Right renal pelvis (tissue), 4 donors: ENCODE results near the gene RNF217. TPM values are rescaled to one million over a fixed set of nuclear protein-coding genes. Genes with fewer than 3 reads are reported as not detected.
"Not testable (repeated sequence)": the region's sequence is repeated elsewhere in the genome, so short reads cannot be mapped to it uniquely, and the experiment has no call there.

Experiments used
- DNase-seq, 4 donors: peaks; one replicate each; pipeline ENCODE4 v3.0.0-alpha.2; 2013; ENCODE audit warnings: low read depth in 4 of 4, low spot score in 3 of 4, missing footprints in 1 of 4
- polyA plus RNA-seq, 4 donors: library from polyadenylated mRNA; unstranded; fragments of 120-200 nt; gene quantifications; one replicate each; pipeline ENCODE4 v1.2.1, GENCODE V29; 2013; ENCODE audit not compliant: insufficient read length in 4 of 4

Gene RNF217, protein sequence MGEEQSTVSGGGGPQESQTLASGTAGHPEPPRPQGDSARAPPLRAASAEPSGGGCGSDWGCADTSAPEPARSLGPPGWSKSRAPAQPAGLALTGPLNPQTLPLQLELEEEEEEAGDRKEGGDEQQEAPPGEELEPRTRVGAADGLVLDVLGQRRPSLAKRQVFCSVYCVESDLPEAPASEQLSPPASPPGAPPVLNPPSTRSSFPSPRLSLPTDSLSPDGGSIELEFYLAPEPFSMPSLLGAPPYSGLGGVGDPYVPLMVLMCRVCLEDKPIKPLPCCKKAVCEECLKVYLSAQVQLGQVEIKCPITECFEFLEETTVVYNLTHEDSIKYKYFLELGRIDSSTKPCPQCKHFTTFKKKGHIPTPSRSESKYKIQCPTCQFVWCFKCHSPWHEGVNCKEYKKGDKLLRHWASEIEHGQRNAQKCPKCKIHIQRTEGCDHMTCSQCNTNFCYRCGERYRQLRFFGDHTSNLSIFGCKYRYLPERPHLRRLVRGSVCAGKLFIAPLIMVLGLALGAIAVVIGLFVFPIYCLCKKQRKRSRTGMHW
- 10 to 100 TPM; 12.5 to 16.4 (median 14.3) TPM for polyA plus RNA-seq

DNA sequence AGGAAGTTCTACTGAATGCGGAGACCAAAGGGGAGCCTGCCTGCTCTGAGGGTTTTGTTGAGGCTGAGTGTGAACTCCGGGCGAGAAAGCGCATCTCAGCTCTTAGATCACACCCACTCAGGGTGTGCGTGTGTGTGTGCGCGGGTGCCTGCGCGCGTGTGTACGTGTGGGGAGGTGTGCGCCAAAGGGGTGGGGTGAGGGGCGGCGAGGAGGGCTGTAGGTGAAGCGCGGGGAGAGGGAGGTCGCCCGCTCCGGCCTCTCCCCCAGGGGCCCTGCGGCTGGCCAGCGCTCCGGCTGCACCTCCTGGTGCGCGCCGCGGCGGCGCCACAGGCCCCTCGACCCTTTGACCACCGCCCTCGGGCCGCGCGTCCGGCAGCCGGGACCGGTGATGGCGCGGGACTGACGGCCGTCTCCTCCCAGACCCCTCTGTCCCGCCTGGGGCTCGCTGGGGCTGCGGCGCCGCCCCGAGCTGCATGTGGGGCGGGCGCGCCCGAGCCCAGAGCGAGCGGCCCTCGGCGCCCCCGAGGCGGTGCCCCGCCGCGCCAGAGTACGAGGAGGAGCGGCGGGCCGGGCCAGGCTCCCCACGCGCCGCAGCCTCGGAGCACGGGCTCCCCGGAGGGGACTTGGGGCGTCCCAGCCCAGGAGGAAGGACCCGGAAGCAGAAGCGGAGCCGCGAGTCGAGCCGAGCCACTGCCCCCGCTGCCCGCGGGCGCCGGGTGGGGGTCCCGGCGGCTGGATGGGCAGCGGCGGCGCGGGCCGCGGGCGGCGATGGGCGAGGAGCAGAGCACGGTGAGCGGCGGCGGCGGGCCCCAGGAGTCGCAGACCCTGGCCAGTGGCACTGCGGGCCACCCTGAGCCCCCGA, at the start of gene RNF217:
TSS of gene RNF217 (plus strand) at position 661 of the 862 bp plus-strand sequence. CDS start at position 769, 108 bp downstream.
- peak in 3 of 4 donors; percentile 43 to 59 (median 48) for DNase-seq

DNA sequence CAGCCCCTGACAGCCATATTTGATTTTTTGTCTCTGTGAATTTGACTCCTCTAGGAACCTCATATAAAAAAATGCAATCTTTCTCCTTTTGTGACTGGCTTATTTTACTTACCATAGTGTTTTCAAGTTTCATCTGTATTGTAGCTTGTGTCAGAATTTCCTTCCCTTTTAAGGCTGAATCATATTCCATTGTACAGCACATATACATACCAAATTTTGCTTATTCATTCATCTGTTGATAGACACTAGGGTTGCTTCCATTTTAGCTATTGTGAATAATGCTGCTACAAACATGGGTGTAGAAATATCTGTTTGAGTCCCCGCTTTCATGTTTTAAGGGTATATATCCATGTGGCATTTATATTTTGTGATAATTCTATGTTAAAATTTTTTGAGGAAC, 49.2 kb upstream of the RNF217 start:
- no peak for DNase-seq

DNA sequence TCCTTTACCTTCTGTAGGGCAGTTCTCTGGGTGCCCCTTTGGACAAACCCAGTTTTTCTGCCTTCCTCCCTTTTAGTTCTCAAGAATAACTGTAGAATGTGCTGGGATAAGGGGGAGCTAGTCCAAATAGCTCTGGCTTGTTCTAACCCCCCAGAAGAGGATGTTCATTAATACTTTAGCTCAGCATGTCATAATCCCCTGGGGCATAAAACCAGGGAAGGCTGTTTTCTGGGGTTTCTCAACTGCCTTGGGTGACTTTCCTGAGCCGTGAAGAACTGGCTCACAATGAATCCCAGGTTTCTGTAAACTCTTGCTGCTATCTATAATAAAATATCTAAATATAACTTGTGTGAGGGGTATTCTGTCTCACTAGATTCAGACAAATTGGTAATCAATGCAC, 44.5 kb upstream of the RNF217 start:
- no peak for DNase-seq

DNA sequence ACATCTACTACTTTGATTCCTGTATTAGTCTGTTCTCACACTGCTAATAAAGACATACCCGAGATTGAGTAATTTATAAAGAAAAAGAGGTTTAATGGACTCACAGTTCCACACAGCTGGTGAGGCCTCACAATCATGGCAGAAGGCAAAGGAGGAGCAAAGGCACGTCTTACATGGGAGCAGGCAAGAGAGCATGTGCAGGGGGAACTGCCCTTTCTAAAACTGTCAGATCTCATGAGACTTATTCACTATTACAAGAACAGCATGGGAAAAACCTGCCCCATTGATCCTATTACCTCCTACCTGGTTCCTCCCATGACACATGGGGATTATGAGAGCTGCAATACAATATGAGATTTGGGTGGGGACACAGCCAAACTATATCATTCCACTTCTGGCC, 42.5 kb upstream of the RNF217 start:
- DNase-seq, result not testable (repeated sequence)

DNA sequence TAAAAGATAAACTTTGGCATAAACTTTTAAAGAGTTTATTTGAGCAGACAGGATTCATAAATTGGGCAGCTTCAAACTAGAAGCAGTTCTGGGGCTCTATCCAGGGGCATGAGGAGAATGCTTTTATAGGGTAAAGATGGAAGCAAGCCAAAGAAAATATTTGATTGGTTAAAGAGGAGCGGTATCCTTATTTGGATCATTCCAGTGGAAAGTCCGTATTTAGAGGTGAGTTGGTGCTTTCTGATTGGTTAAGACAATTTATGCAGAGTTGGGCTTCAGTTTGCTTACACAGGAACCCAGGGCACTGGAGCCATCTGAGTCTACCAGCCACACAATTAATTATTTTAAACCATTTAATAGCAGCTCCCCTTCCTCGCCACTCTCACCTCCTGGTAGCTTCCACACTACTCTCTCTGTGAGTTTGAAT, 37.9 kb upstream of the RNF217 start:
- no peak for DNase-seq

DNA sequence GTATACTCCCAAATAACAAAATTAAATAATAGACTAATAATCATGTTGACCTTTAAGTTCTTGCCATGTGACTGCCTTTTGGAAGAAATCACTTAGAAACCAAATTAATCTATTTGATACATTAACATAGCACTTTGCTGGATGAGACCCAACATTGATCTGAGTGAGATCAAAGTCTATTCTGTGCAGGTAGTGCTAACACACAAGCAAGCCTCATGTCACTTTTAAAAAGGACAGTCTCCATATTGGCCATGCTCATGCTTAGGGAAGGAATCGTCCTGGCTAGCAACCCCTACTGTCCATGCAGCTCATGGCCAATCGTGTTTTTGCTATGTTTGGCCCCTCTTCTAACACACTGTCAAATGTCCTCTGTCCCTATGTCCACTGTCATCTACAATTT, 35.8 kb upstream of the RNF217 start:
- no peak for DNase-seq

DNA sequence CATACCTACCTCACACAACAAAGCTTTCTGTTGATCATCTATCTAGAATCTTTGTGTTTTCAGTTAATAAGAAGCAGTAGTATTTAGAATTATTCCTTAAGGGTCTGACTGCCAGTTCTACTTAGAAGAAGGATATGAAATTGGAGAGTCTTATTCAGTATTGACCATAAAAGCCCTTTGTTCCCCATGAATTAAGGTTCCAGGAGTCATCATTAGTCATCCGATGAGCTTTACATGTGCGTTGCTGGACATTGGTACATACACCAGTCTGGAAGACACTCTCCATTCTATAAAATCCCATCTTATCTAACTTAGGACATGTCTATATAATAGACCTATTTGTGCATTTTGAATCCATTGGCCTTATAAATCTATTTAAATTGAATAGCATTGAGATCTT, 34.4 kb upstream of the RNF217 start:
- DNase-seq, result no peak

DNA sequence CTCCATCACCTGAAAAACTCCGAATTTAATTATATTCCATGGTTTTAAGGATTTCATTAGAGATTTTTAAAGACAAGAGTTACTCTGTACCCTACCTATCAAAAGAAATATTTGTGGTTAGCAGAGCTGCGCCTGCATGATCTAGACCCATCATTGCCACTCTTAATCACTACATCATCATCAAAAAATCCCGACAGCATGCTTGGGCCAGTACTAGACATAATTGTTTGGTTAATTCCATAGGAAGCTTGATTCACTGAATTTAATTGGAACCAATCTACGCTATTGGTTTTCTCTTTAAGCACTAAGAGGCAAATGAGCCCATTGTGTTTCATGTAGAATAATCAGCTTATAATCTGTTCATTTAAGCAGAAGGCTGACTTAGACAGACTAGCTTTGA, 33.4 kb upstream of the RNF217 start:
- no peak for DNase-seq

DNA sequence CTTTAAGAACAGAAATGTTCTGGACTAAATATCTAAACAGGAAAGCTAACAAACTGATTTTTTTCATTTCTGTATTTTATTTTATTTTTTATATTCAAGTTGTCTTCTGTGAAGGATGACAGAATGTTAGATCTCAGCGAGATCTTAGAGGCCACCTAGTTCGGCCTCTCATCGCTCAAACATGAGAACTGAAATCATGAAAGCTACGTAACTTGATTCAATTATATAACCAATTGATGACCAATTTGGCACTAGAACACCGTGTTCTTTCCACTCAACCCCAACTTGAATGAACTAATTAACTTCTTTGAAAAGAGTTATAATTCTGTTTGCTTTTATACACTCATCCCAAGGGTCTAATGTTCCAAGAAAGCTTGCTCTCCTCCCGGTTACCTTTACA, 24.6 kb upstream of the RNF217 start:
- DNase-seq, result no peak

DNA sequence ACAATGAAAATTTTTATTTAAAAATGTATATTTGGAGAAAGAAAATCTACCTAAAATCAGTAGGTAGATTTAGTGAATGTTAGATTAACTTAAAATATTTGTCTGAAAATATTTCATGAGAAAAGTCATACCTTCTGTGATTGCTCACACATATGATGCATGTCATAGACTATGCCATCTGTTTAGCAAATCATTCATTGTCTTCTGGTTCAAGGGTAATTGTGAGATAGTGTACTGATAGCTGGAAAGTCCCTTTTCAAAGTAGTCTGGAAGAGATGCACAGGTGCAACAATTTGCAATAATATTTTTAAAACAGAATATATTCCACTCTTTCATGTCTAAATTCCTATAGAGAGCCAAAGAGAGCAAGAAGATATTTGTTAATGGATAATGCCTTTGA, 21.0 kb upstream of the RNF217 start:
- no peak for DNase-seq

DNA sequence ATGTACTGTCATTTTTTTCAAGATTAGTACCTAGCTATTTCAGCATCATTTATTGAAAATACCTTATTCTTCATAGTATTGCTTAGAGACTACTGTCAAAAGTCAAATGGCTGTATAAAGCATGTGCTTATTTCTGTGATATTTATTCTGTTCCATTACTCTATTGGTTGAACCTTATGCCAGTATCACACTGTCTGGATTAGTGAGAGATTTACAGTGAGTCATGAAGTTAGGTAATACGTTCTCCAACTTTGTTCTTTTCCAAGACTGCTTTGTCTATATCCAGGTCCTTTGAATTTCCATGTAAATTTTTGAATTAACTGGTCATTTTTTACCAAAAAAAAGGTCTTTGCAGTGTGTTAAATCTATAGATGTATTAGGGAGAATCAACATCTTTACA, 18.6 kb upstream of the RNF217 start:
- no peak for DNase-seq

DNA sequence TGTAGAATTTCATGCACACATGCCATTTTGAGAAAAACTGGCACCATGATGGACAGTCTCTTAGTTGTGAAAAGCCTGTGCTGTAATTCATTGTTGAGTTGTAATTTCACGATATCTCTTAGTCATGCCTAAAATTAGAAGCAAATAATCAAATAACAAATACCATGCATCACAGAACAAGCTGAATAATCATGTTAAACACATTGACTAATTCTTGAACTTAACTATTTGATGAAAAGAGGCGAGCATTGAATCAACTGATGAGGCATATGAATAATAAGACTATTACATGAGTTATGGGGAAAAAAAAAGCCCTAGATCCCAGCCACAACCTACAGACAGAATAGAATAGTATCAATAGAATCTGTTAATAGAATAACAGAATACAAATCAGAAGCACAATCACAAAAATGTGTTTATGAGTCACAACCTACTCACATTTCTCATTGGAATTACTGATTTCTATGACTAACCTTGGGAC, 14.2 kb upstream of the RNF217 start:
- no peak for DNase-seq

DNA sequence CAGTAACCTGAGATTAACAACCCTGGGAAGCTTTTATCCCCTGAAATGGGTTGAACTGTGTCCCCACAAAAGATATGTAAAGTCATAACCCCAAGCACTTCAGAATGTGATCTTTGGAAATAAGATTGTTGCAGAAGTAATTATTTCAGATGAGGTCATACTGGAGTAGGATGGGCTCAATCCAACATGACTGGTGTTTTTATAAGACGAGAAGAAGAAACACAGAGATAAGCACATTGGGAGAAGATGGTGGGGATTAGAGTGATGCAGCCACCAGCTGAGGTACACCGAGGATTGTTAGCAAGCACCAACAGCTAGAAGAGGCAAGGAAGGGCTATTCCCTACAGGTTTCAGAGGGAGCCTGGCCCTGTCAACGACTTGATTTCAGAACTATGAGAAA, 12.5 kb upstream of the RNF217 start:
- DNase-seq, result no peak

DNA sequence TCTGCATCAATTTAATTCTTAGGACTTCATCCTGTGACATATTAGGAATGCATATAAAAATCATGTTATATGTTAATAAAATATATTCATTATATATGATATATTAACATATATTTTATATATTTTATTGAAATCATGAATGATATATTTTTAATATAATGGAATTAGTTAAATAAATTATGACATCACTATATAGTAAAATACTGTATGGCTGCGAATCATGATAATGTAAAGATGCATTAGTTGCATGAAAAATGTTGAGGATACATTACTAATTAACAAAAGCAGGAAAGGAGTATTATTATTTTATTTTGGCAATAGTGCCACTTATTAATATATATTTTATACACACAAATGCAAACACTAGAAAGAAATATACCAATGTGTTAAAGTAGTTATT, 8.4 kb upstream of the RNF217 start:
- no peak for DNase-seq

DNA sequence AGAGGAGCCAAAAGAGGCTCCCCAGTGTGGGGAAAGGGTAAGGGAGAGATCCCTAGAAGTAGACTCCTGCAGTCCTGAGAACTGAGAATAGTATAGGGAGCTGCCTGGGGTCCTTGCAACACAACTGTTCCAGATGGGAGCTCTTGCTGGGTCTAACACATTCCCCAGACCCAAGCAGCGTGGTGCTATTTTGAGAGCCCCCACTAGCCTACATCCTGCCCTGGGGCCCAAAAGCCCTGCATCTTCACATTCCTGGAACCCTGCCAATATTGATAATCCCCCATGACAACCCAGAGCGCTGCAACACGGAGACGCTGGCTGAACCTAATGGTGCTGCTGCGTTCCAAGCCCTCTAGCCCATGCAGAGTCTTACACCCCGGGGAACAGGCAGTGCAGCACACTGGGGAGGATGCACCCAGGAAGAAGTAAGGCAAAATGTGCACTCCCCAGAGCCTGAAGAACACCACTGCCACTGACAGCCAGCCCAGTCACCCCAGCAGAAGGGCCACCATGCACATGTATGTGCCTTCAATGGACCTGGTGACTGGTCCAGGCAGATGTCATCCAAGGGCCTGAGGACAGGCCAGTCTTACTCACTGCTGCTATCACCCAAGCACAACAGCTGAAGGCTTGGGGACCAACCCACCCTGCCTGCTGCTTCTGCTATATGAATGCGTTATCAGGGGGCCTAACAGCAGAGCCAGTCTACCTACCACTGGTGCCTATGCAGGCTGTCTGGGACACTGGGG, 7.0 kb upstream of the RNF217 start:
- no peak for DNase-seq

DNA sequence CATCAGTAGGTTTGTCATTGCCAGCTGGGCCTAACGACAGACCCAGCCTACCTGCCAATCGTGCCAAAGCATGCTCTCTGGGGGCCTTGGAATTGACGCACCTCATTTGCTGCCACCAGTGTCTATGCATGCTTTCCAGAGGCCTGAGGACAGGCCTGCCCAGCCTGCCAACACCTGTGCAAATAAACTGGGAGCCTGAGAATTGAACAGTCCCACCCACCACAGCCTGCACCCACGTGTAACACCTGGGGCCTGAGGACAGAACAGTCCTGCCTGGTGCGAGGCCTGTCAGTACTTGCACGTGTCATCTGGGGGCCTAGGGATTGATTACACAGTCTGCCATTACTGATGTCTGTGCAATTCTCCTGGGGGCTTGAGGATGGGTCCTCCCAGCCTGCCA, 6.2 kb upstream of the RNF217 start:
- no peak for DNase-seq

DNA sequence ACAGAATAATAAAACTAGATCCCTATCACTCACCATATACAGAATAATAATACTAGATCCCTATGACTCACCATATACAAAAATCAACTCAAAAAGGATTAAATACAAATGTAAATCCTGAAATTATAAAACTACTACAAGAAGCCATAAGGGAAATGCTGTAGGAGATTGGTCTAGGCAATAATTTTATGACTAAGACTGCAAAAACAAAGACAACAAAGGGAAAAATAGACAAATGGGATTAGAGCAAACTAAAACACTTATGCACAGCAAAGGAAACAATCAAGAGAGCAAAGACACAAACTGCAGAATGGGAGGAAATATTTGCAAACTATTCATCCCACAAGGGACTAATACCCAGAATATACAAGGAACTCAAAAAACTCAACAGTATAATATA, 4.1 kb upstream of the RNF217 start:
- no peak for DNase-seq

DNA sequence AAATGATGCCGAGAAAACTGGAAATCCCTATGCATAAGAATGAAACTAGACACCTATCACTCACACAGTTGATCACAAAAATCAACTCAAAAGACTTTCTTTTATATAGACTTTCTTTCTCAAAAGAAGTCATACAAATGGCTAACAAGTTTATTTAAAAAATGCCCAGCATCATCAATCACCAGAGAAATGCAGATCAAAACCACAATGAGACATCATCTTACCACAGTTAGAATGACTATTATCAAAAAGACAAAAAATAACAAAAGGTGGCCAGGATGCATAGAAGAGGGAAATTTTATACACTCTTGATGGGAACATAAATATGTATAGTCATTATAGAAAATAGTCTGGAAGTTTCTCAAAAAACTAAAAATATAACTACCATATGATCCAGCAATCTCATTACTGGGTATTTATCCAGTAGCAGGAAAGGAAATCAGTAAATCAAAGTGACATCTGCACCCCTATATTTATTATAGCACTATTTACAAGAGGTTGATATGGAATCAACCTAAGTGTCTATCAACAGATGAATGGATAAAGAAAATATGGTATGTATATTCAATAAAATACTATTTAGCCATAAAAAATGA, 3.4 kb upstream of the RNF217 start:
- no peak for DNase-seq

DNA sequence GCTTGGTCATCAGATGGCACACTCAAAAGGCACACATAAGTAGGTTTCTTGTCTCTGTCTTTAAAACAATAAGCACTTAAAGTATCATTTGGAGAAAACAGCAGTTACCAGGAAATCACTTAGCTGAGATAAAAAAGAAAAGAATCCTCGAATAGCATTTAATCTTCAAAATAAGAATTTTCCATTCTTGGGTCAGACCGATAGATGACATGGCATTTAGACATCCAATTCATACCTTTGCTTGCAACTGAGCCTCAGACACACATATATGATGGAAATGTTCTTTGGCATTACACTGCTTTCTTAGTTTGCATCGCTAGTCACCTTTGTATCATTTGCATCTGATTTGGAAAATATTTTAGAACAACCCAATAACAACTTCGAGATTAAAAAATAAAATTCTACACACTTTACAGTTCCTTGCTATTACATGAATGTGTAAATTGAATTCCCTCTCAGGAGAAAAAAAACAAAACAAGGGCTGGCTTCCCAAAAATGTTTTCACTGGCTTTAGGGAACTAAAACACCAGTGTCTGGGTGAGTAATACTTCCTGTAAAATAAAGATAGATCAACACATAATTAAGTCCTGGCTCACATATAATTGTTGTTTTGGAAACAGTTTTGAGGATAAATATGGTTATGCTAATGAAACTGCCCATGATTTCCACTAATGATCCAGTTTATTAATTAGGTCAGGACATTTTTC, 1.3 kb upstream of the RNF217 start:
- DNase-seq, result no peak

DNA sequence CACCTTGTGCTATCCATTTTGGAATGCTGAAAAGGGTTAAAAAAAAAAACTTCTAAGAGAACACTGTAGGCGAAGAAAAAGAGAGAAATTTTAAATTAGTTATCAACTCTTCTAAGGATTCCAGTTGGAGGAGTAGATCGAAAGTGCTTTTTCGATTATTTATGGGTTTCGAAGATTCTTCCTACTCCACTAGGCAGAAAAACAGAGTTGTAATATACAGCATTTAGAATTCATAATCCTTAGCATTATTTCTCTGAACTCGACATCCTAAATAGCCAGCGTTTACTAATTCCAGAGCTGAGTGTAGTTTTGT, 817 bp upstream of the RNF217 start:
- DNase-seq, result peak in 1 of 4 donors; percentile 4
